HUES6 (cell line): ENCODE data around the gene ADGRG2.
"Not testable (repeated sequence)": the region's sequence is repeated elsewhere in the genome, so short reads cannot be mapped to it uniquely, and the experiment has no call there.

ENCODE experiments used
- H3K27ac ChIP-seq: 2 replicates; pipeline ENCODE4 v1.7.0; 2013; ENCODE audit warnings: low read depth, mild to moderate bottlenecking, low read length, inconsistent platforms
- H3K27me3 ChIP-seq: 2 replicates; pipeline ENCODE4 v1.6.1; 2013; ENCODE audit warnings: low read length; ENCODE audit not compliant: control insufficient read depth, insufficient read depth
- H3K36me3 ChIP-seq: 2 replicates; pipeline ENCODE4 v1.6.1; 2013; ENCODE audit warnings: low read length; ENCODE audit not compliant: control insufficient read depth, insufficient read depth
- H3K4me1 ChIP-seq: 2 replicates; pipeline ENCODE4 v1.6.1; 2013; ENCODE audit warnings: low read length; ENCODE audit not compliant: control insufficient read depth, insufficient read depth
- H3K4me3 ChIP-seq: 2 replicates; pipeline ENCODE4 v1.5.1; 2013; ENCODE audit warnings: low read depth, low read length
- H3K9ac ChIP-seq: one replicate; pipeline ENCODE4 v1.6.1; 2013; ENCODE audit warnings: mild to moderate bottlenecking, low read length
- H3K9me3 ChIP-seq: 2 replicates; pipeline ENCODE4 v1.6.1; 2013; ENCODE audit warnings: low read depth, low read length; ENCODE audit not compliant: control insufficient read depth, insufficient read depth

Gene ADGRG2

DNA sequence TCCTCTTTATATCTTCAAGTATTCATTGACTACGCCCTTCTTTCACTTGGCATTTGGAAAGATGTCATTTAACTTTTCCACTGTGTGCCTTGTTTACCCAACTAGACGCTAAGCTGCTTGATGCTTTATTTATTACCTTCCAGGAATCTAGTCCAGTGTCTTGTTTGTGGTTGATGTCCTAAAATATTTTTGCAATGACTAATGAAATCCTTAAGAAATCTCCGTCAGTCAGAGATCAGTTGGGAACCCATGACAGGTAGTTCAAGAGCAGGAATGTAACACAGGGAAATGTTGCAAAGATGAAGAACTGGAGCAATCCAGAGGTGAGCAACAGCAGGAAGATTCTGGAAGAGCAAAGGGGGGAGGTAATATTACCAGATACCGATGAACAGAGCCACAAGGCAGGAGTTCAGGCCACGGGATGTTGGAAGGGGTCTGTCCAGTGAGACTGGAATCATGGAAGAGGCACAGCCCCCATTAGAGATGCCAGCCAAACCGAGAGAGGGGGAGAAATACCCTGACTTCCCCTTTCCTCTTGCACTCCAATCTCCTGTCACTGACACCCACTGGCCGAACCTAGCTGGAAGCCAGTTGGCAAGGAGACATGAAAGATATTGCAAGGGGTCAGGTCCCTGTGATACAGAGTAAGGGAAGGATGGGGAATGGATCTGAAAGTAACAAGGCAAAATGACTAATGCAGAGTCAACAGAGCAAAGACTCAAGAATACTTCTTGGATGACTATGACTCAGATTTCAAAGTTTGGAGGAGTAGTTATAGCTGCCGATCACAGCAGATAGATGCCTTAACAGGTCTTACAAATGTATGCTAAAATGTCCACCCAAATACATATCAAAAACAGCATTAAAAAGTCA lies 75.7 kb downstream of the ADGRG2 start:
- Histone ChIP-seq H3K36me3 (no peaks in the 10 kb centered on the region), H3K4me3 (no peak overlapping the region), H3K9me3 (no peaks in the 10 kb centered on the region), H3K9ac (no peak overlapping the region), H3K27ac (no peak overlapping the region), H3K27me3 (no peaks in the 10 kb centered on the region), H3K4me1 (no peaks in the 10 kb centered on the region)

- Histone ChIP-seq H3K27me3 (no peaks in the 10 kb centered on the region), H3K4me1 (no peaks in the 10 kb centered on the region), H3K9ac (no peak overlapping the region), H3K4me3 (no peak overlapping the region), H3K27ac (no peak overlapping the region), H3K36me3 (no peaks in the 10 kb centered on the region), H3K9me3 (no peaks in the 10 kb centered on the region)
Observed at GRCh38 chrX:19040373-19040772, 81.9 kb downstream of the ADGRG2 start.

GRCh38 chrX:19034025-19034424 lies 88.2 kb downstream of the ADGRG2 start:
- Histone ChIP-seq H3K27ac (no peak overlapping the region), H3K27me3 (no peaks in the 10 kb centered on the region), H3K4me1 (no peaks in the 10 kb centered on the region), H3K9me3 (no peaks in the 10 kb centered on the region), H3K9ac (no peak overlapping the region), H3K36me3 (no peaks in the 10 kb centered on the region), H3K4me3 (no peak overlapping the region)

- no peaks in the 10 kb centered on the region for H3K27me3 ChIP-seq
- H3K27ac ChIP-seq, result no peak overlapping the region
- H3K4me3 ChIP-seq, result no peak overlapping the region
- no peak overlapping the region for H3K9ac ChIP-seq
- H3K36me3 ChIP-seq, result no peaks in the 10 kb centered on the region
- no peaks in the 10 kb centered on the region for H3K9me3 ChIP-seq
- no peaks in the 10 kb centered on the region for H3K4me1 ChIP-seq
Observed at GRCh38 chrX:19030805-19031204, 91.5 kb downstream of the ADGRG2 start.

- Histone ChIP-seq H3K4me3 (no peak overlapping the region), H3K9me3 (no peaks in the 10 kb centered on the region), H3K27ac (no peak overlapping the region), H3K27me3 (no peaks in the 10 kb centered on the region), H3K9ac (no peak overlapping the region), H3K36me3 (no peaks in the 10 kb centered on the region), H3K4me1 (no peaks in the 10 kb centered on the region)
Observed at GRCh38 chrX:19028560-19028959, 93.7 kb downstream of the ADGRG2 start.

DNA sequence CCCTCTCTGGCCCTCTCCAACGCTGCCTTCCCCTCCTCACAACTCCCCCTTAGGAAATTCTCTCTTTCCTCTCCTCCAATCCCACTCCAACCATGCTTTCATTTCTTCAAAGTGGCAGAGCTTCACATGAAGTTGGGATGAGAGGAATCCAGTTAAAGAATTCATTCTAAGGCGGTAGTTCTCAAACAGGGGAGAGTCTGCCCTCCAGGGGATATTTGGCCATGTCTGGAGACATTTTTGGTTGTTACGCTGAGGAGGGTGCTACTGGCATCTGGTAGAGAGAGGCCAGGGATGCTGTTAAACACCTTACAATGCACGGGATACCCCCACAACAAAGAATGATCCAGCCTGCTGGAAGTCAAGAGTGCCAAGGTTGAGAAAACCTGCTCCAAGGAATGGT lies 97.9 kb downstream of the ADGRG2 start:
- no peak overlapping the region for H3K27ac ChIP-seq
- H3K4me3 ChIP-seq, result no peak overlapping the region
- H3K4me1 ChIP-seq, result no peaks in the 10 kb centered on the region
- H3K9me3 ChIP-seq, result no peaks in the 10 kb centered on the region
- no peaks in the 10 kb centered on the region for H3K27me3 ChIP-seq
- H3K36me3 ChIP-seq, result no peaks in the 10 kb centered on the region
- no peak overlapping the region for H3K9ac ChIP-seq

DNA sequence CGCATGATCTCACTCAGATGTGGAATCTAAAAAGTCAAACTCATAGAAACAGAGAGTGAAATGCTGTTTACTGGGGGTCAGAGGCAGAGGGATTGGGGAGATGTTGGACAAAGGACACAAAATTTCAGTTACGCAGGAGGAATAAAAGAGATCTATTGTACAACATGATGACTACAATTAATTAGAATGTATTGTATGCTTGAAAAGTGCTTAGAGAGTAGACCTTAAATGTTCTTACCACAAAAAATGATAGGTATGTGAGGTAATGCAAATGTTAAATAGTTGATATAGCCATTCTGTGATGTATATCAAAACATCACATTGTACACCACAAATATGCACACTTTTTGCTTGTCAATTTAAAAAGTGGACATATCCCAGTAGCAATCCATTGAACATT lies 102.3 kb downstream of the ADGRG2 start:
- H3K27me3 ChIP-seq, result no peaks in the 10 kb centered on the region
- H3K27ac ChIP-seq, result no peak overlapping the region
- no peak overlapping the region for H3K9ac ChIP-seq
- H3K4me1 ChIP-seq, result no peaks in the 10 kb centered on the region
- no peaks in the 10 kb centered on the region for H3K36me3 ChIP-seq
- no peak overlapping the region for H3K4me3 ChIP-seq
- no peaks in the 10 kb centered on the region for H3K9me3 ChIP-seq

GRCh38 chrX:19017271-19017670 lies 105.0 kb downstream of the ADGRG2 start:
- Histone ChIP-seq H3K9ac (no peak overlapping the region), H3K27ac (no peak overlapping the region)

GRCh38 chrX:19016614-19017013 lies 105.7 kb downstream of the ADGRG2 start:
- not testable (repeated sequence) for H3K27ac ChIP-seq, H3K4me1 ChIP-seq, H3K27me3 ChIP-seq, H3K4me3 ChIP-seq, H3K9ac ChIP-seq, H3K36me3 ChIP-seq, H3K9me3 ChIP-seq

More at GRCh38 chrX:19017271-19017670, 105.0 kb downstream of the ADGRG2 start:
- Histone ChIP-seq H3K4me1 (no peaks in the 10 kb centered on the region), H3K9me3 (no peaks in the 10 kb centered on the region), H3K27me3 (no peaks in the 10 kb centered on the region), H3K4me3 (no peak overlapping the region), H3K36me3 (no peaks in the 10 kb centered on the region)

DNA sequence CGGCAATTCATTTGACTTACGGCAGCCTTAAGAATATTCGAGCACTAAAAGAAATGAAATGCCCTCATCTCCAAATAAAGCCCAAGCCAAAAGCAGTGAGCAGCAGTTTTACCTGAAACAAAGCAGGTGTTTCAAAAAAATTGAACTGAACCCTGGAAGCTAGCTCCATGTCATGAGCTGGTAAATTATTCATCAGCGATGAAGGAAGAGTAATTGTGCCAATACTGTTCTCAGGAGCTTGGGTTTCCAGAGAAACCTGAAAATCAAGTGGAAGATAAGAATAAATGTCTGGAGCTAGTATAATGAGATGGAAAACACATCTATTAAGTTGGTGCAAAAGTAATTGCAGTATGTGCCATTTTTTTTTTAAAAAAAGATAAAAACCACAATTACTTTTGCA lies 114.4 kb downstream of the ADGRG2 start:
- Histone ChIP-seq H3K4me1 (no peaks in the 10 kb centered on the region), H3K9ac (no peak overlapping the region), H3K27ac (no peak overlapping the region), H3K4me3 (no peak overlapping the region), H3K36me3 (no peaks in the 10 kb centered on the region; the same call in 1 of the 2 replicates), H3K27me3 (no peaks in the 10 kb centered on the region), H3K9me3 (no peaks in the 10 kb centered on the region)

- H3K27me3 ChIP-seq, result no peaks in the 10 kb centered on the region
- no peaks in the 10 kb centered on the region for H3K9me3 ChIP-seq
- H3K36me3 ChIP-seq, result no peaks in the 10 kb centered on the region; the same call in 1 of the 2 replicates
- H3K9ac ChIP-seq, result no peak overlapping the region
- H3K4me1 ChIP-seq, result no peaks in the 10 kb centered on the region
- H3K27ac ChIP-seq, result no peak overlapping the region
- no peak overlapping the region for H3K4me3 ChIP-seq
Observed at GRCh38 chrX:19007011-19007410, 115.3 kb downstream of the ADGRG2 start.
